ENCODE data around the gene GCK.

GCK gene

GRCh38 chr7:44117801-44118429 is 71.3 kb downstream of the GCK start:
- no peak for DNase-seq (ENCODE audit: low read depth in 2 of 2)

- DNase-seq (ENCODE audit: low read depth in 2 of 2): no peak
Measured at GRCh38 chr7:44116789-44117666, 72.2 kb downstream of the GCK start.

GRCh38 chr7:44116087-44116788 is 73.0 kb downstream of the GCK start:
- no peak for DNase-seq (ENCODE audit: low read depth in 2 of 2)

DNA sequence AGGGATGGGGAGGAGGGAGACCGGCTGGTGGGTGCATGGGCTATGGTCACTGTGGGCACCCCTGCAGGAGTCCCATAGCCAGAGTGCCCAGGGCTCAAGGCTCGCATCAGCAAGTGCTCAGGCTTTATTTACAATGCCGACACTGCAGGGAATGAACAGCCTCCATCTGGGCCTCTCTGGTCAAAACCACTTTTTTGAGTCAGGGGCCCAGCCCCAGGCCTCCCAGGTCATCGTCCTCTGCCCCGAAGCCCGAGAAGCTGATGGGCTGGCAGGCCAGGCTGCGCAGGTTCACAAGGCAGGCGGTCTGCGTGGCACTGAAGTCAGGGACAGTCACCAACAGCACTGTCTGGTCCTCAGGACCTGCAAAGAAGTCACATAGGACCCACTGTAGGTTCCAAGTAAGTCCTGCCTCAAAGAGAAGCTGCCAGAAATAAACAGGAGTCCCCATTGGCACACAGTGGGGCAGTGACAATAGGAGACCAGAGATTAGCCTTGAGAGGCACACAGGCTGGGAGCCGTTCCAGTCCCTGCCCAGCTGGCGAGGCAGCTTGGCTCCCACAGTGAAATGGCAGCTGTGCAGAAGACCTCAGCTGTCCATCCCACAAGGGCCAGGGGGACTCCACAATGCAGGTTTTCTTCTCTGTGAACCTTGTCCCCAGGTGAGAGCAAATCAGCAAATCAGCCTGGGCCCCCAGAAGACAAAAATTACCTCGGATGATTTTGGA is 74.5 kb downstream of the GCK start:
- no peak for DNase-seq (ENCODE audit: low read depth in 2 of 2)

DNA sequence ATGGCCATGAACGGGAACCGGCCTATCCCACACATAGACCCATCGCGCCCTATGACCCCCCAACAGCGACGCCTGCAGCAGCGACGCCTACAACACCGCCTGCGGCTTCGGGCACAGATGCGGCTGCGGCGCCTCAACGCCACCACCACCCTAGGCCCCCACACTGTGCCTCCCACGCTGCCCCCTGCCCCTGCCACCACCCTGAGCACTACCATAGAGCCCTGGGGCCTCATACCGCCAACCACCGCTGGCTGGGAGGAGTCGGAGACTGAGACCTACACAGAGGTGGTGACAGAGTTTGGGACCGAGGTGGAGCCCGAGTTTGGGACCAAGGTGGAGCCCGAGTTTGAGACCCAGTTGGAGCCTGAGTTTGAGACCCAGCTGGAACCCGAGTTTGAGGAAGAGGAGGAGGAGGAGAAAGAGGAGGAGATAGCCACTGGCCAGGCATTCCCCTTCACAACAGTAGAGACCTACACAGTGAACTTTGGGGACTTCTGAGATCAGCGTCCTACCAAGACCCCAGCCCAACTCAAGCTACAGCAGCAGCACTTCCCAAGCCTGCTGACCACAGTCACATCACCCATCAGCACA is 75.4 kb downstream of the GCK start:
- DNase-seq (ENCODE audit: low read depth in 2 of 2): no peak

DNA sequence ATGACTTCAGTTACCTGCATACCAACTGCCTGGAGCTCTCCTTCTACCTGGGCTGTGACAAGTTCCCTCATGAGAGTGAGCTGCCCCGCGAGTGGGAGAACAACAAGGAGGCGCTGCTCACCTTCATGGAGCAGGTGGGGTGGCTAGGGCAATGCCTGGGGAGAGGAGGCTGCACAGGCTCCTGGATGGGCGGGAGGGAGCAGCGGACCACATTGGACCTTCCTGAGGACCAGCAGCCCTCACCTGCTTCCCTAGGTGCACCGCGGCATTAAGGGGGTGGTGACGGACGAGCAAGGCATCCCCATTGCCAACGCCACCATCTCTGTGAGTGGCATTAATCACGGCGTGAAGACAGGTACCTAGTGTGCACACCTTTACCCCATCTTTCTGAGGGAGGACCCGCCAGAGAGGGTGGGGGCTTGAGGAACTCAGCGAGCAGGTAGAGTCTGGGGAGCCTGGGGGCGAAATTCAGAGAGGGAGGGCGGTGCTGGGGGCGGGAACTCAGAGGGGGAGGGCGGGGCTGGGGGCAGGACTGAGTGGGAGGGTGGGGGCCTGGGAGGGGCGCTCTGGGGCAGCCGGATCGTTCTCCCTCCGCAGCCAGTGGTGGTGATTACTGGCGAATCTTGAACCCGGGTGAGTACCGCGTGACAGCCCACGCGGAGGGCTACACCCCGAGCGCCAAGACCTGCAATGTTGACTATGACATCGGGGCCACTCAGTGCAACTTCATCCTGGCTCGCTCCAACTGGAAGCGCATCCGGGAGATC is 76.1 kb downstream of the GCK start:
- no peak for DNase-seq (ENCODE audit: low read depth in 2 of 2)

GRCh38 chr7:44112231-44112996 is 76.8 kb downstream of the GCK start:
- no peak for DNase-seq (ENCODE audit: low read depth in 2 of 2)

DNA sequence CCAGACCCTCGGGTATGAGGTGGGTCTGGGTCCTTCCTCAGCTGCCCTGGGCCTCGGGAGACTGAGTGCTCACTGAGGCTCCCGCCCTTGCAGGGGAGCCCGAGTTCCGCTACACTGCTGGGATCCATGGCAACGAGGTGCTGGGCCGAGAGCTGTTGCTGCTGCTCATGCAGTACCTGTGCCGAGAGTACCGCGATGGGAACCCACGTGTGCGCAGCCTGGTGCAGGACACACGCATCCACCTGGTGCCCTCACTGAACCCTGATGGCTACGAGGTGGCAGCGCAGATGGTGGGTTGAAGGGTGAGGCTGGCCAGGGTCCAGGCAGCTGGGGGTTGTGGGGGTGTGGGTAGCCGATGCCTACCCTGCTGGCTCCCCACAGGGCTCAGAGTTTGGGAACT is 77.5 kb downstream of the GCK start:
- DNase-seq (ENCODE audit: low read depth in 2 of 2): no peak

DNA sequence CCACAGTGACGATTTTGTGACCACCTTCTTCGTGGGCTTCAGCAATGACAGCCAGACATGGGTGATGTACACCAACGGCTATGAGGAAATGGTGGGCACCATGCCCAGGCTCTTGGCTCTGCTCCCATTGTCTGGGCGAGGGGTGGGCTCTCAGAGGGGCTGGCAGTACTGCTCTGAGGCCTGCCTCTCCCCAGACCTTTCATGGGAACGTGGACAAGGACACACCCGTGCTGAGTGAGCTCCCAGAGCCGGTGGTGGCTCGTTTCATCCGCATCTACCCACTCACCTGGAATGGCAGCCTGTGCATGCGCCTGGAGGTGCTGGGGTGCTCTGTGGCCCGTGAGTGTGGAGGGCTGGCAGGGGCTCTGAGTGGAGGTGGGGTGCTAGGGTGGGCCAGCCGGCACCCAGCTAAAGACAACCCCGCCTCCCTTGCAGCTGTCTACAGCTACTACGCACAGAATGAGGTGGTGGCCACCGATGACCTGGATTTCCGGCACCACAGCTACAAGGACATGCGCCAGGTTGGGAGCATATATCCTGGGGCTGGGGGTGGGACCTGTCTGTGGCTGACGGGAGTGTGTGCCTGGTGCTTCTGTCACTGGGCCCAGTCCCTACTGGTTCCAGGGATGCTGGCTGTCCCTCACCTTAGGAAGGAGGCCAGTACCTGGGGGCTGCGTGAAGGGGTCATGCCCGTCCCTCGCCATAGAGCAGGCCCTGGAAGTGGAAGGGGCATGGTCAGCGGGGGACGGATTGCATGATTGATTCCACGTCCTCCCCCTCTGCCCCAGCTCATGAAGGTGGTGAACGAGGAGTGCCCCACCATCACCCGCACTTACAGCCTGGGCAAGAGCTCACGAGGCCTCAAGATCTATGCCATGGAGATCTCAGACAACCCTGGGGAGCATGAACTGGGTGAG is 78.3 kb downstream of the GCK start:
- DNase-seq (ENCODE audit: low read depth in 2 of 2): no peak

DNA sequence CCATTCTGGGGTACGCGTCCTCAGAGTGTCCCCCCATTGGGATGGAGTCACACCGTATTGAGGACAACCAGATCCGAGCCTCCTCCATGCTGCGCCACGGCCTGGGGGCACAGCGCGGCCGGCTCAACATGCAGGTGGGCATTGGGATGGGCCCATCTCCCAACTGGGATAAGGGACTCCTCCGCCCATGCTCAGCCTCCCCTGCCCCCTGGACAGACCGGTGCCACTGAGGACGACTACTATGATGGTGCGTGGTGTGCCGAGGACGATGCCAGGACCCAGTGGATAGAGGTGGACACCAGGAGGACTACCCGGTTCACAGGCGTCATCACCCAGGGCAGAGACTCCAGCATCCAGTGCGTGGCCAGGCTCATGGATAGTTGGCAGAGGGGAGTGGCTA is 79.2 kb downstream of the GCK start:
- DNase-seq (ENCODE audit: low read depth in 2 of 2): no peak

GRCh38 chr7:44108768-44109750 is 80.2 kb downstream of the GCK start:
- no peak for DNase-seq (ENCODE audit: low read depth in 2 of 2)

DNA sequence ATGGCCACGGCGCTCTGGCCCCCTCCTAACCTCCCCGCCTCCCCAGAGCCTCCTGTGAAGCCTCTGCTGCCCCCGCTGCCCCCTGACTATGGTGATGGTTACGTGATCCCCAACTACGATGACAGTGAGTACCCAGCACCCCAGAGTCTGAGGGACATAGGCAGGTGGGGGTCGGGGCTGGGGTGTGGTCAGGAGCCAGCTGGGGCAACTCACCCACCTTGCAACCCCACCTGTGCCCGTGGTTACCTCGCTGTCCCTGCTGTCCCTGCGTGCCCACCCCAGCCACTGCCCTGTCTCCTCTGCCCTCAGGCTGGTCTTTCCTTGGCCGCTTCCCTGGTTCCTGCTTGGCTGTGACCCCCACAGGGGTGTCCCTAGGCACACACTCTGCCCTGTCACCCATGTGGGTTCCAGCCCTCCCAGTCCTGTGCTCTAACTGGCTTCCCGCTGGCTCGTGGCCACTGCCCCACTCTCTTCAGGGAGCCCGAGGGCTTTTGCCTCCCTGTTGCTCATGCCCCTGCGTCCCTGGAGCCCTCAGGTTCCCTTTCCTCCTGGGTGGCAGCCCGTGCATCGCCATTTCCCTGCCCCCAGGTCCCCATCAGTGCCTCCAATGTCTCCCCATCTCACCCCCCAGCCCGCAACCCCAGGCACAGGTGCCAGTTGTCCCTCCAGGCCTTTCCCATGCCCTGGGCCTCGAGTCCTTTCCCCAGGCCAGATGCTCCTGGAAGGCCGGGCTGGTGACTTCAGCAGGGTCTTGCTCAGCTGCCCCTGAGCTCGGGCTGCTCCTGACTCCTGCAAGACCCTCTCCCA is 81.1 kb downstream of the GCK start:
- no peak for DNase-seq (ENCODE audit: low read depth in 2 of 2)

GRCh38 chr7:44107116-44107960 is 81.9 kb downstream of the GCK start:
- DNase-seq (ENCODE audit: low read depth in 2 of 2): no peak

- DNase-seq (ENCODE audit: low read depth in 2 of 2): no peak
Measured at GRCh38 chr7:44106311-44107065, 82.8 kb downstream of the GCK start.

- no peak for DNase-seq (ENCODE audit: low read depth in 2 of 2)
Measured at GRCh38 chr7:44105832-44106231, 83.4 kb downstream of the GCK start.
